IPS DF 6.9 (cell line): ENCODE measurements around the gene GLE1.
"Not testable (repeated sequence)": the region's sequence is repeated elsewhere in the genome, so short reads cannot be mapped to it uniquely, and the experiment has no call there.

Experiments used
- DNase-seq: peaks from one replicate; pipeline ENCODE4 v3.0.0-alpha.2; 2013; ENCODE audit warnings: low read depth, low spot score
- H3K27ac ChIP-seq: one replicate; pipeline ENCODE4 v1.5.1; 2013; ENCODE audit warnings: low read length, control low read depth
- H3K27me3 ChIP-seq: 2 replicates; pipeline ENCODE4 v1.6.1; 2013; ENCODE audit warnings: mild to moderate bottlenecking, low read length; ENCODE audit not compliant: control insufficient read depth, insufficient read depth
- H3K36me3 ChIP-seq: 2 replicates; pipeline ENCODE4 v1.6.1; 2013; ENCODE audit warnings: low read length; ENCODE audit not compliant: control insufficient read depth, insufficient read depth
- H3K4me1 ChIP-seq: 2 replicates; pipeline ENCODE4 v1.6.1; 2013; ENCODE audit warnings: low read length; ENCODE audit not compliant: control insufficient read depth, insufficient read depth
- H3K4me3 ChIP-seq: 2 replicates; pipeline ENCODE4 v1.5.1; 2013; ENCODE audit warnings: mild to moderate bottlenecking, low read length
- H3K9me3 ChIP-seq: 2 replicates; pipeline ENCODE4 v1.6.1; 2013; ENCODE audit warnings: low read length, inconsistent platforms; ENCODE audit not compliant: control insufficient read depth, insufficient read depth
- WGBS: extraction: QIAGEN DNeasy Blood & Tissue Kit; methylation state at CpG from one replicate; pipeline ENCODE4 v1.1.7; 2013; ENCODE audit warnings: mixed read lengths, missing lambda C conversion rate; ENCODE audit not compliant: insufficient read length, insufficient coverage; 5-methylcytosine and 5-hydroxymethylcytosine counted together

The GLE1 gene

DNA sequence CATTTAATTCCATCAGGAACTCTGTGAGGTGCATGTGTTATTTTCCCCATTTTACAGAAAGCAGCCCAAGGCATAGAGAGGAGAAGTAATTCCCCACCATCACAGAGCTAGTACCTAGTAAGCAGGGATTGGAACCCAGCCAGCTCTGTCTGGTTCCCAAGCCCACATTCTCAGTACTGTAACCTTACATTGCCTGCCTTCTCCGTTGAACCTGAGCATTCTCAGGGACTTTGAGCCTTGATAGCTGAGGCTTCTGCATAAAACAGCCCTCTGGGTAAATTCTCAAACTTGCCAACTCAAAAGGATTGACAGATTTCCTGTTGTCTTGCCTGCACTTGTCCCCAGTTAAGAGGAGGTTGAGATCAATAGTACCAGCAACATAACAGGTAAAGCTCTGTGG lies 9.2 kb upstream of the GLE1 start:
- no peak overlapping the region for H3K4me3 ChIP-seq
- WGBS = no CpG with 5 or more reads among the region's 1 CpG
- H3K9me3 ChIP-seq = no peaks in the 10 kb centered on the region
- DNase-seq = no peak
- peaks cover 3% of the 10 kb centered on the region; the same call in 1 of the 2 replicates for H3K36me3 ChIP-seq
- H3K4me1 ChIP-seq = no peaks in the 10 kb centered on the region
- H3K27ac ChIP-seq = no peak overlapping the region
- no peaks in the 10 kb centered on the region for H3K27me3 ChIP-seq

GRCh38 chr9:128495804-128496417 lies 8.6 kb upstream of the GLE1 start:
- Histone ChIP-seq H3K27me3 (no peaks in the 10 kb centered on the region), H3K27ac (no peak overlapping the region), H3K4me3 (no peak overlapping the region), H3K36me3 (peaks cover 3% of the 10 kb centered on the region; the same call in 1 of the 2 replicates), H3K4me1 (no peaks in the 10 kb centered on the region), H3K9me3 (no peaks in the 10 kb centered on the region)
- WGBS = no CpG with 5 or more reads among the region's 6 CpGs
- DNase-seq = no peak

DNA sequence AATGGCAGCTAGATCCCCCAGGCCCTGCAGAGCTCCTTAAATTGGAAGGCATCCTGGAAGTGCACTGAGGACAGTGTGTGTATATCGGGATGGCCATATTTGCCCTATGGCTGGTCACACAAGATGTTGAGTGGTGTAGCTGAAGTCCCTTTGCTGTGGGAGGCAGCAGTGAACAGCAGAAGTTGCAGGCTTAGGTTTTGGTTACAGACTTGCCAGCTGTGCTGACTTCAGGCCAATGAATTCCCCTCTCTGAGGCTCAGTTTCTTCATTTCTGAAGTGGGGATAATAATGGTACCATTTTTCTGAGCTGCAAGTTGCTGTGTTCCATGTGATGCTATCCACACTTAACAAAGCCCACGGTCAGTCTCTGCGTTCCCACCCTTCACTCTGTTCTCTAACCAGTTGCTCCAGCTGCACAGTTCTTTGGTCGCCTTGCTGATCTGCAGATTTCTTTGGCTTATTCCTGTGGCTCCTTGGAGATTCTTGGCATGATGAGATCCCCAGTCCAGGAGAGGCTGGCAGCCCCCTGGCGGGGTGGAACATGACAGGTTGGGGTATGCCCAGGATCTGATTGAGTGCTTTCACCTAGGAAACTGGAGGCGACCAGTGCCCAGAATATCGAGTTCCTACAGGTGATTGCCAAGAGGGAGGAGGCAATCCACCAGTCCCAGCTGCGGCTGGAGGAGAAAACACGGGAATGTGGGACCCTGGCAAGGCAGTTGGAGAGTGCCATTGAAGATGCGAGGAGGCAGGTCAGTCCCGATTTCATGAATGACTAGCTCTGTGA lies 6.5 kb upstream of the GLE1 start:
- WGBS = no CpG with 5 or more reads among the region's 11 CpGs
- Histone ChIP-seq H3K36me3 (peaks cover 3% of the 10 kb centered on the region; the same call in 1 of the 2 replicates), H3K9me3 (no peaks in the 10 kb centered on the region), H3K4me3 (no peak overlapping the region), H3K27ac (no peak overlapping the region), H3K4me1 (no peaks in the 10 kb centered on the region), H3K27me3 (no peaks in the 10 kb centered on the region)
- no peak for DNase-seq

- H3K4me3 ChIP-seq = no peak overlapping the region
- no peak for DNase-seq
- H3K36me3 ChIP-seq = peaks cover 3% of the 10 kb centered on the region; the same call in 1 of the 2 replicates
- H3K4me1 ChIP-seq = no peaks in the 10 kb centered on the region
- H3K9me3 ChIP-seq = no peaks in the 10 kb centered on the region
- no peak overlapping the region for H3K27ac ChIP-seq
- no CpG with 5 or more reads among the region's 9 CpGs for WGBS
- H3K27me3 ChIP-seq = no peaks in the 10 kb centered on the region
These were observed 5.6 kb upstream of the GLE1 start for GRCh38 chr9:128498911-128499310.

- no CpG with 5 or more reads among the region's 15 CpGs for WGBS
- Histone ChIP-seq H3K4me3 (no peak overlapping the region), H3K4me1 (no peaks in the 10 kb centered on the region), H3K27ac (no peak overlapping the region), H3K36me3 (peaks cover 3% of the 10 kb centered on the region; the same call in 1 of the 2 replicates), H3K27me3 (no peaks in the 10 kb centered on the region), H3K9me3 (no peaks in the 10 kb centered on the region)
- DNase-seq = no peak
These were observed 4.6 kb upstream of the GLE1 start for GRCh38 chr9:128499920-128500319.

GRCh38 chr9:128503415-128503825 lies 1.1 kb upstream of the GLE1 start:
- not testable (repeated sequence) for H3K36me3 ChIP-seq

DNA sequence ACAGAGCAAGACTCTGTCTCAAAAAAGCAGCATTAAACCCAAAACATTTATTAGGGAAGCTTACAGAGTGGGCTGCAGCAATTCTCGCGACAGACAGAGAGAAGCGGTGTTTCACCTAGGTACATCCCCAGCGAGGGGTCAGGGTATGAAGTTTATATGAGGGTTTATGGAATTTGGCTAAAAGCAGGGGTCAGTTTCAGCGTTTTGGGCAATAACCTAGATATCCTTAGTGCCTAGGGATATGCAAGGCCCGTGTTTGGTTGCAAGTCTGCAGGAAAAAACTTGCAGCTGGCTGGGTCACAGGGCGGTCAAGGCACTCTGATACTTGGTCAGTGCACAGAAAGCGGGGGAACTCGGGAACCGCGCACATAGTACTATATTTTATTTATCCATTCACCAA lies 649 bp upstream of the GLE1 start:
- Histone ChIP-seq H3K27me3 (no peaks in the 10 kb centered on the region), H3K9me3 (no peaks in the 10 kb centered on the region), H3K36me3 (peaks cover 1% of the 10 kb centered on the region; the same call in 1 of the 2 replicates), H3K27ac (no peak overlapping the region), H3K4me3 (no peak overlapping the region), H3K4me1 (no peaks in the 10 kb centered on the region)
- DNase-seq = no peak
- no CpG with 5 or more reads among the region's 11 CpGs for WGBS

More at GRCh38 chr9:128503415-128503825, 1.1 kb upstream of the GLE1 start:
- H3K4me3 ChIP-seq, H3K4me1 ChIP-seq, H3K27ac ChIP-seq, DNase-seq, H3K27me3 ChIP-seq, H3K9me3 ChIP-seq: not testable (repeated sequence)
- WGBS = no CpG with 5 or more reads among the region's 14 CpGs

DNA sequence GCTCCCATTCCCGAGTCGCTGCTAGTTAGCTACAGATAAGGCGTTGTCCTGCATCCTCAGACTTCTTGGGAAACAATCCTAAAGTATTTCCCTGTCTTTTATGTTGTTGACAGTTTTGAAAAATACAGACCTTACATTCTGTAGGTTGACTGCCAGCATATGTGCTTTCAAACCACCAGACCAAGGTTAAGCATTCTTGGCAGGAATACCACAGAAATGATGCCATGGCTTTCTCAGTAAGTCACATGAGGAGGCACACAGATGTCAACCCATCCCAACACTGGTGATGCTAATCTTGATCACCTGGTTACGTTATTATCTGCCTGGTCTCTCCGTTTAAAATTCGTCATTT lies 871 bp downstream of the GLE1 start:
- no CpG with 5 or more reads among the region's 6 CpGs for WGBS
- Histone ChIP-seq H3K36me3 (no peaks in the 10 kb centered on the region), H3K27me3 (no peaks in the 10 kb centered on the region), H3K9me3 (no peaks in the 10 kb centered on the region), H3K4me3 (peak overlapping the region; percentile 85; the same call in 1 of the 2 replicates), H3K27ac (no peak overlapping the region), H3K4me1 (no peaks in the 10 kb centered on the region)
- no peak for DNase-seq

DNA sequence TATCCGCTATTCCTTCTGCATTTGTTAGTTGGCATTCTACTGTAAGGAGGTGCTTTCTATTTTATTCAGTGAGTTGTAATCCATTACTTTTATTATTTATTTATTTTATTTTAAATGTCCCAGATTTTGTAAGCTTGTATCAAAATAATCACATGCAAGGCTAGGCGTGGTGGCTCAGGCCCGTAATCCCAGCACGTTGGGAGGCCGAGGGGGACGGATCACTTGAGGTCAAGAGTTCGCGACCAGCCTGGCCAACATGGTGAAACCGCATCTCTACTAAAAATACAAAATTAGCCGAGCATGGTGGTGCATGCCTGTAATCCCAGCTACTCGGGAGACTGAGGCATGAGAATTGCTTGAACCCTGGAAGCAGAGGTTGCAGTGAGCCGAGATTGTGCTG lies 1.4 kb downstream of the GLE1 start:
- H3K27ac ChIP-seq, H3K4me3 ChIP-seq, H3K4me1 ChIP-seq, DNase-seq, H3K9me3 ChIP-seq, H3K27me3 ChIP-seq, H3K36me3 ChIP-seq: not testable (repeated sequence)
- WGBS = no CpG with 5 or more reads among the region's 12 CpGs

GRCh38 chr9:128512820-128513219 lies 8.3 kb downstream of the GLE1 start:
- DNase-seq = no peak
- H3K4me3 ChIP-seq = no peak overlapping the region
- H3K9me3 ChIP-seq = no peaks in the 10 kb centered on the region
- WGBS = 100% methylated on average over 1 of the region's 9 CpGs
- H3K27me3 ChIP-seq = no peaks in the 10 kb centered on the region
- H3K4me1 ChIP-seq = no peaks in the 10 kb centered on the region
- H3K27ac ChIP-seq = no peak overlapping the region
- no peaks in the 10 kb centered on the region; the same call in 1 of the 2 replicates for H3K36me3 ChIP-seq
